Bronchial epithelial cell (primary cell): ENCODE results near the gene IFT88. TPM values are rescaled to one million over a fixed set of nuclear protein-coding genes. Genes with fewer than 3 reads are reported as not detected.

Experiments
- DNase-seq: peaks from one replicate; pipeline ENCODE4 v3.0.0-alpha.2; 2010; ENCODE audit warnings: low read depth
- FAIRE-seq: peaks from 2 replicates; lab custom pipeline; 2011; peaks lifted over from hg19 to GRCh38; lab: Jason Lieb, UNC
- H3K27me3 ChIP-seq: 2 replicates; pipeline ENCODE4 v1.5.1; 2011; ENCODE audit warnings: low read length; ENCODE audit not compliant: control insufficient read depth, insufficient read depth
- H3K36me3 ChIP-seq: 2 replicates; pipeline ENCODE4 v1.5.1; 2011; ENCODE audit warnings: low read length; ENCODE audit not compliant: control insufficient read depth, insufficient read depth
- H3K4me3 ChIP-seq: 2 replicates; pipeline ENCODE4 v1.5.1; 2011; ENCODE audit warnings: mild to moderate bottlenecking, low read depth, low read length, control low read depth
- CTCF ChIP-seq: IDR thresholded peaks from 2 replicates; pipeline ENCODE4 v1.5.1; 2011; ENCODE audit warnings: mild to moderate bottlenecking, moderate library complexity, low read length, control low read depth, inconsistent platforms; ENCODE audit not compliant: insufficient read depth, severe bottlenecking
- total RNA-seq: library from RNA; depleted of rRNA; stranded (reverse); fragments of >200 nt; gene quantifications from 2 replicates; pipeline ENCODE4 v1.2.1, GENCODE V29; 2014

The IFT88 gene
- total RNA-seq, 1 donor from 2014 or later = 4.5 TPM

DNA sequence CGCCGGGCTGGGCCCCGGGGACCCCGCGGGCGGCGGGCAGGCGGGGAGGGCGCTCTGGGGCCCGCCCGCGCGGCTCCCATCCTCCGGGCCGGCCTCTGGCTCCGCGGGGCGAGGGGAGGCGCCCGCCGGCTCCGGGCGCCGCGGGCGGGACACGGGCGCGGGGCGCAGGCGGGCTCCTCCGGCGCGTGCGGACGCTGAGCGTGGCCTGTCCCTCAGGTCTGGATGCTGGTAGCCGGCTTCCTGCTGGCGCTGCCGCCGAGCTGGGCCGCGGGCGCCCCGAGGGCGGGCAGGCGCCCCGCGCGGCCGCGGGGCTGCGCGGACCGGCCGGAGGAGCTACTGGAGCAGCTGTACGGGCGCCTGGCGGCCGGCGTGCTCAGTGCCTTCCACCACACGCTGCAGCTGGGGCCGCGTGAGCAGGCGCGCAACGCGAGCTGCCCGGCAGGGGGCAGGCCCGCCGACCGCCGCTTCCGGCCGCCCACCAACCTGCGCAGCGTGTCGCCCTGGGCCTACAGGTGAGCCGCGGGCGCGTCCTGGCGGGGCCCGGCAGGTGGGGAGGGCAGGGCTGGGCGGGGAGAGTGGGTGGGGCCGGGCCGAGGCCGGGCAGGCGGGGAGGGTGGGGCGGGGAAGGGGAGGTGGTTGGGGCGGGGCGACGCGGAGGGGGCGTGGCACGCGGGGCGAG, 137.0 kb downstream of the IFT88 start:
- DNase-seq (peak; percentile 59), FAIRE-seq (no peak)
- peak; percentile 53 for TF ChIP-seq CTCF
- Histone ChIP-seq H3K27me3 (peaks cover 1% of the 10 kb centered on the region), H3K4me3 (peak overlapping the region; percentile 56), H3K36me3 (no peaks in the 10 kb centered on the region)

DNA sequence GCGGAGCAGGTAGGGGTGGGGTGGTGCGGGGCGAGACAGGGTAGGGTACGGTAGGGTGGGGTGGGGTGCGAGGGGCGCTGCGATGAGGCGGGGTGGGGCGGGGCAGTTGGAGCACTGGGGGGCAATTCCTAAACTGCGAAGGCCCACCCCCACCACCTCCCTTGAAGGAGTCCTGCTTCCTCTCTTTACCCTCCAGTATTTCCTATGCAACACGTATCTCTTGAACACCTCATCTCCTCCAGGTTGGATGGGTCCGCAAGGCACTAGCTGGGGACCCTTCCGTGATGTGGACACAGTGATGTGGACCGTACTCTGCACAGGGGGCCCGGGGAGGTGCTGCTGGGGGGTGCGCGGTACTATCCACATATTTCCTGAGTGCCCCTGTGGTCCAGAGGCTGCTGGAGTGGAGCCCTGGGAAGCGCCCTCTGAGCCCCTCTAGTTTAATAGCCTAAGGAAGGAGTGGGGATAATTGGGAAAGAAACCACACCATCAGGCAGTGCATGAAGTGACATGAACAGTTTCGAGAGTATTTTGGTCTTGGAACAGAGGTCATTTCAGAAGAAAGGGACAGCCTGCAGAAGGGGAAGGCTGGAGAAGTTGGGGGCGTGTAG, 137.6 kb downstream of the IFT88 start:
- H3K27me3 ChIP-seq = peaks cover 1% of the 10 kb centered on the region
- H3K4me3 ChIP-seq = peak overlapping the region; percentile 56
- TF ChIP-seq CTCF = no peak
- DNase-seq (no peak), FAIRE-seq (no peak)
- H3K36me3 ChIP-seq = no peaks in the 10 kb centered on the region

DNA sequence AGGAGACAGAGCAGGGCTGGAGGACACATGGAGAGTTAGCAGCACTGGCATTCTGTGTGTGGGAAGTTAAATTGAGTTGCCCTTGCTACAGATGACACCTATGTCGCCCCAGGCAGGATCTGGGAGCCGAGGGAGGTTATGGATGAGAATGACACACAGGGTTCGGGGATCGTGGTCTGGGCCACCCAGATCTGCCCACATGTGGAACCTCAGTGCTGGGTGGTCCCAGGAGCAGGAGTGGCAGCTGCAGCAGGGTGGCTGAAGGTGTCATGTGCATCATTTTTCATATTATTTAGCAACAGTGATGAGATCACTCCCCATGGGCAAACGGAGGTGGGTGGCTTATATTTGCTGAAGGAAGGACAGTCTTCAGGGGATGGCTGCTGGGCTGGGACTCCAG, 139.7 kb downstream of the IFT88 start:
- FAIRE-seq (no peak), DNase-seq (no peak)
- no peak overlapping the region for H3K4me3 ChIP-seq
- H3K27me3 ChIP-seq = peaks cover 1% of the 10 kb centered on the region
- TF ChIP-seq CTCF = no peak
- H3K36me3 ChIP-seq = no peaks in the 10 kb centered on the region

DNA sequence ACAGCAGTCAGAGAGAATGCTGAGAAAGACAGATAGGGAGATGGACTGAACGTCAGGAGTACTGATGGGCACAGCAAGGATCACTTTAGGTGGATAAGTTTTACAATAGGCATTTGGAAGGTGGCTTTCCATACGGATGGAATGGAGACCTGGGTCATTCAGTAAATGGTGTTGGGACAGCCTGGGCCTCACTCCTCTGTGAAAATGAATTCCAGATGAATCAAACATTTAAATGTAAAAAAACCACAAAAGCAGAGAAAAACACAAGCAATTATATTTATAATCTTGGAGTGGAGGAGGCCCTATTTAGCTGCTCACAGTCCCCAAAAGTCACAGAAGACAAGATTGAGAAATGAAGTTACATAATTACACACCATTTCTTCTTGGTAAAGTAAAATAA, 141.3 kb downstream of the IFT88 start:
- Histone ChIP-seq H3K36me3 (no peaks in the 10 kb centered on the region), H3K4me3 (no peak overlapping the region), H3K27me3 (peaks cover 3% of the 10 kb centered on the region)
- FAIRE-seq (no peak), DNase-seq (no peak)
- TF ChIP-seq CTCF = no peak

- DNase-seq (no peak), FAIRE-seq (no peak)
- Histone ChIP-seq H3K36me3 (no peaks in the 10 kb centered on the region), H3K27me3 (peaks cover 3% of the 10 kb centered on the region), H3K4me3 (no peak overlapping the region)
- no peak for TF ChIP-seq CTCF
Observed at GRCh38 chr13:20709369-20709768, 142.4 kb downstream of the IFT88 start.
